Activated CD4-positive, alpha-beta T cell treated with anti-CD3 and anti-CD28 coated beads, Interleukin-2, amount 10 ng/mL, durations not matched to agents 7 days and 5 days (primary cell): ENCODE results near the gene XXYLT1. TPM values are rescaled to one million over a fixed set of nuclear protein-coding genes. Genes with fewer than 3 reads are reported as not detected.

ENCODE experiments used
- CTCF ChIA-PET: fragments of 350-600 bp; sonication (Branson Sonifier 250); formaldehyde crosslinking; loops from one replicate; lab custom pipeline; 2021; ENCODE audit warnings: antibody characterized with exemption; lab: Charles Lee
- POLR2A ChIA-PET: fragments of 350-600 bp; sonication (Branson Sonifier 250); formaldehyde crosslinking; loops from one replicate; lab custom pipeline; 2021; ENCODE audit warnings: antibody characterized with exemption; lab: Charles Lee
- DNase-seq: peaks from one replicate; pipeline ENCODE4 v3.0.0-alpha.2; 2020
- H3K27ac Mint-ChIP-seq: one replicate; pipeline ENCODE4 v1.8.0; 2021; ENCODE audit warnings: mild to moderate bottlenecking, moderate library complexity, mixed read lengths
- H3K27me3 Mint-ChIP-seq: one replicate; pipeline ENCODE4 v1.8.0; 2021; ENCODE audit warnings: mixed read lengths
- H3K36me3 Mint-ChIP-seq: one replicate; pipeline ENCODE4 v1.8.0; 2021; ENCODE audit warnings: low read depth, mixed read lengths
- H3K4me1 Mint-ChIP-seq: one replicate; pipeline ENCODE4 v1.8.0; 2021; ENCODE audit warnings: mixed read lengths
- H3K4me3 Mint-ChIP-seq: one replicate; pipeline ENCODE4 v1.8.0; 2021; ENCODE audit warnings: mild to moderate bottlenecking, moderate library complexity, mixed read lengths
- H3K9me3 Mint-ChIP-seq: one replicate; pipeline ENCODE4 v1.8.0; 2021; ENCODE audit warnings: mixed read lengths
- total RNA-seq, 2 experiments: library from RNA; stranded (reverse); gene quantifications; one replicate each; pipeline ENCODE4 v1.2.3, GENCODE V29; 2021

Gene XXYLT1
- total RNA-seq, 2 experiments from 2014 or later, result 7.7 to 7.8 TPM

DNA sequence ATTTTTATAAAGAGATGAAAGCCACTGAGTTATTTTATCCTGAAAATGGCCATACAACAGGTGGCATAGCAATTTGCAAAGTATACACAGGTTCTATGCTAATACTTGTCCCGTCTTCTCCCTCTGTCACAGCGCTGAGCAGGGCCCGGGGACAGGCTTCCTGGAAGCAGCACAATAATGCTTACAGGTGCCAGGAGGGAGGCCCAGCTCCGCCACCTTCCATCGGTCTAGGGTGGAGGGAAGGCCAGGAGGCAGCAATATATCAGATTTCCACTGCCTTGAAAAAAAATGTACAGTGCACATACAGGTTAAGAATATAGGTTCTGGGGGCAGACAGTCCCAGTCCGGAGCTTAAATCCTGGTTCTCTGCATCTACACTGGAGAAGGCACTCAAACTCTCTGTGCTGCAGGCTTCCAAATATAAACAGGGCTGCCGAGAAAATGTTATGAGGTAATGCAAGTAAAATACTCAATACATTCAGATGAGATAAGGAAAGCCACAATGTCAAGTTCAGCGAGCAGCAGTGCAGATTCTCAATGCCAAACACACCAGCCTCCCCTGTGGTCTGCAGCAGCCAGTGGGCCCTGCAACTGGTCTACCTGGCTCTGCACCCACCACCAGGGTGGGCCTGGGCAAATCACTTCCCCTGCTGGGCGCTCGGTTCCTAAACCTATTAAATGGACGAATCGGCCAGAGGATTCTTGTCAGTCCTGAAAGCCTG lies 189.6 kb downstream of the XXYLT1 start:
- ChIA-PET POLR2A (no interaction called here), CTCF (no interaction called here)
- no peak for DNase-seq
- no peak overlapping the region for H3K27ac Mint-ChIP-seq
- H3K4me3 Mint-ChIP-seq, result no peak overlapping the region
- H3K36me3 Mint-ChIP-seq, result no peaks in the 10 kb centered on the region
- H3K4me1 Mint-ChIP-seq, result peaks cover 1% of the 10 kb centered on the region
- no peaks in the 10 kb centered on the region for H3K27me3 Mint-ChIP-seq
- no peaks in the 10 kb centered on the region for H3K9me3 Mint-ChIP-seq

DNA sequence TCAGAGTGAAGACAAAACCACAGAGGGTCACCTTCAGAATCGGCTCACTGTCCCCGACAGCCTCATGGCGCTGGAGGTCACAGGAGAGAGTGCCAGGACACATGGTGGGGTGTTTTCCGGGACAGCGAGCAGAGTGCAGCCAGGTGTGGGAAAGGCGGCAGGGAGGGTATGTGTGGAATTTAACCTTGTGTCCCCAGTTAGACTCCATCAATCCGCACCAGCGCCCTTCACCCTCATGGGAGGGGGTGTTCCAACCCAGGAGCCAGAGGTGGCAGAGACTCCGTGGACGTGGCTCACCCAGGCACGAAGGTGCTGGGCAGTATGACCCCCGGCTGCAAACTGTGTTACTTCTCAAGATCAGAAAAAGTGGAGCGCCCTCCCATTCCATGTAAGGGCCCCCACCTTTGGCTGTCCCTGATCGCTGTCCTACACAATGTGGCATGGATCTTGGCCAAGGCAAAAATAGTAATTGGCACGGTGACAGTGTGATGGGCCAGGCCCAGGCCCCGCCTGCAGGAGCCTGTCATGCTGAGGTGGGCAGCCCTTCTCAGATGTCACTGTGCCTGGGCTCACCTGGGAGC lies 190.3 kb downstream of the XXYLT1 start:
- Mint-ChIP-seq H3K27me3 (no peaks in the 10 kb centered on the region), H3K36me3 (no peaks in the 10 kb centered on the region), H3K4me3 (no peak overlapping the region), H3K9me3 (no peaks in the 10 kb centered on the region), H3K4me1 (no peaks in the 10 kb centered on the region), H3K27ac (no peak overlapping the region)
- no peak for DNase-seq
- CTCF ChIA-PET, result no interaction called here
- POLR2A ChIA-PET, result no interaction called here

DNA sequence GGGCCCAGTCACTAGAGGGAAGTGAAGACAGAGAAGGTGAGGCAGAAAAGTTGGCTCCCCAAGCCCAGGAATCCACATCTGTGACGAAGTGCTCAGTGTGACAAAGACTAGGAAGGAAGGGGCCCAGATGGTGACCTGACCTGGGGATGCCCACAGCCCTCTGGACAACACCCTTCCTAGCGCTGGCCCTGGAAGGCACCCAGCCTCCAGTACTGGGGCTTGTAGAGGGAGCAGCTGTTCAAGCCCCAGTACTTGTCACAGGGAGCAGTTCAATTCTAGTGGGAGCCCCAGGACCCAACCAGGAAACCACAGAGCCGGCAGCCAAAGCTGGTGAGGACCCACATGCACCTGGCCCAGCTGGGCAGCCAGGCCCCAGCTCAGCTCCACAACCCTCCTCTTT lies 190.8 kb downstream of the XXYLT1 start:
- CTCF ChIA-PET, result no interaction called here
- Mint-ChIP-seq H3K27me3 (no peaks in the 10 kb centered on the region), H3K27ac (no peak overlapping the region), H3K4me3 (no peak overlapping the region), H3K4me1 (no peaks in the 10 kb centered on the region), H3K9me3 (no peaks in the 10 kb centered on the region), H3K36me3 (no peaks in the 10 kb centered on the region)
- POLR2A ChIA-PET, result no interaction called here
- DNase-seq, result no peak

DNA sequence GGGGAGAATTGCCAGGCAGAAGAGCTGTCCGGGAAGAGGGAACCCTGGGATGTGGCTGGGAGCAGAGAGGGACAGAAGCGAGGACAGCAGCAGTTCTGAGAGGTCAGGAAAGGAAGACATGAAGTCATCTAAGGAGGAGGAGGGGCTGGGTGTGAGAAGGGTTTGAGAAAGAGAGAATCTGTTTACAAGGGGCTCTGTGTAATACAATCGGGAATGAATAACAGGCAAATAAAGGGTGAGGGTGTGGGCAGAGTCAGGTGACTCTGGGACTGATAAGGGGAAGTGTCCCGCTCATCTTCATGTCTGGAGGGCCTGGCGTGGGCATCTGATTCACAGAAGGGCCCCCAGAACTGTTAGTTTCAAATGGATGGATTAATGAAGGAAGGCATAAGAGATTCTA lies 191.3 kb downstream of the XXYLT1 start:
- CTCF ChIA-PET, result no interaction called here
- H3K9me3 Mint-ChIP-seq, result no peaks in the 10 kb centered on the region
- POLR2A ChIA-PET, result interaction anchor here (0.6 kb wide), 1 partner anchor 1046 kb away, joined by 12 read pairs; no protein-coding TSS in a partner anchor
- no peaks in the 10 kb centered on the region for H3K4me1 Mint-ChIP-seq
- H3K27me3 Mint-ChIP-seq, result no peaks in the 10 kb centered on the region
- peak overlapping the region; percentile 19 for H3K27ac Mint-ChIP-seq
- no peak overlapping the region for H3K4me3 Mint-ChIP-seq
- H3K36me3 Mint-ChIP-seq, result no peaks in the 10 kb centered on the region
- DNase-seq, result no peak

DNA sequence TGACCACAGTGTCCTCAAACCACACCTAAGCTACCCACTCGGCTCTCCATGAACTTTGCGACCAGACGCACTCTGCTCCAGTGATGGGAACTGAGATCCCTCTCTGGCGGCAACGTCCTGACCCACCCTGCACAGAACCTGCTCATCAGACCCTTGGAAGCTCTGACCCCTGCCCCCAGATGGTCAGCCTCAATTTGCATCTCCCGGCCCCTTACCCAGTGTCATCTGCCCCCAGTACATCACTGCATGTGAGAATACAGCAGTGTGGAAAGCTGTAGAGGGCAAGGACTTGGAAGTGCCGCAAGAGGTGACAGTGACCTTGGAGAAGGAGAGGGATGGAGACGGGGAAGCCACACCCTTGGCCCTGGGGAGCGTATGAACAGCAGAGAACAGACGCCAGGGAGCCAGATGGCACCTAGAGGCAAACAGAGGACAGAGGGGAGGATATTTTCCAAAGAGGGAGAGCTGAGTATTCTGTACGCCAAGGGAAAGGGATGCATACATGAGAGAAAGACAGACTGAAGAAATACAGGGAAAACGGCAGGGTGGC lies 192.0 kb downstream of the XXYLT1 start:
- H3K4me3 Mint-ChIP-seq, result no peak overlapping the region
- no peaks in the 10 kb centered on the region for H3K36me3 Mint-ChIP-seq
- H3K9me3 Mint-ChIP-seq, result no peaks in the 10 kb centered on the region
- H3K27ac Mint-ChIP-seq, result no peak overlapping the region
- no peaks in the 10 kb centered on the region for H3K4me1 Mint-ChIP-seq
- DNase-seq, result no peak
- ChIA-PET POLR2A (interaction anchor here (0.6 kb wide), 1 partner anchor 1045 kb away, joined by 12 read pairs; no protein-coding TSS in a partner anchor), CTCF (no interaction called here)
- H3K27me3 Mint-ChIP-seq, result no peaks in the 10 kb centered on the region

DNA sequence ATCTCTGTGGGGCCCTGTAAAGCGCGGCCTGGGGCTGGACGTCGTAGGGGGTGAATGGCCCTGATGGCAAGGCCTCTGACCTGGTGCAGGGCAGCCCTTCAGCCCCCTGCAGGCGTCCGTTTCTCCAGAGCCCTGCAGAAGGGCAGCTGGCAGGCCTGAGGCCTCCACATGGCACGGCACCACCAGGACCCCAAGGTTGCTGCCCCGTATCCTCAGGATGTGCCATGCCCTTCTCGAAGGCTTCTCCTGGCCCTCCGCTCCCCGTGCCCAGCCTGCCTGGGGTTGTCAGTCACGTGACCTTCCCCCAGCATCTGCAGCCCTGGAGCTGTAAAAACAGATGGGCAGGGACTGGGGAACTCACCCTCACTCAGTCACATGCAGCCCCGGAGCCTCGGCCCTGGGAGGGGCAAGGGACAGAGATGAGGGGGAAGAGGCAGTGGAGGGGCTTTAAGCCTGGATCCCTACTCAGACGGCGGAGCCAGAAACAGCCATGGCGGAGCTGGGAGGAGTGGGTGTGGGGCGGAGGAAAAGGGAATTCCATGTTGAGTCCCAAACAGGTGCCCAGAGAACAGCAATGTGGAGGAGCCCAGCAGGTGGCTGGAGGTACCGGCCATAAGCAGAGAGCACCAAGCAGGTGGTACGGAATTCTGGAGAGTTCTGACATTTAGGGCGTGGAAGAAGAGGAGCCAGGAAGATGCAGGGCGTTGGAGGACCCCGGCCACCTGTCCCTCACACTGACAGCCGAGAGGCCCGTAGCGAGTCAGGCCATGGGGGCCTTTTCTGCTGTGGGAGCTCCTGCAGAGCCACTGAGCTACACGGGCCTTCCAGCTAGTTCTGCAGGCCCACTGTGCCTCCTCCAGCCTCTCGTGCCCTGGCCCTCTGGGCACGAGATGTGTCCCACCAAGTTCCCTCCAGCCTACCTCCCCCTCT lies 193.1 kb downstream of the XXYLT1 start:
- Mint-ChIP-seq H3K36me3 (no peaks in the 10 kb centered on the region), H3K9me3 (no peaks in the 10 kb centered on the region), H3K4me3 (no peak overlapping the region), H3K27me3 (no peaks in the 10 kb centered on the region), H3K27ac (no peak overlapping the region), H3K4me1 (no peaks in the 10 kb centered on the region)
- ChIA-PET POLR2A (no interaction called here), CTCF (no interaction called here)
- no peak for DNase-seq

DNA sequence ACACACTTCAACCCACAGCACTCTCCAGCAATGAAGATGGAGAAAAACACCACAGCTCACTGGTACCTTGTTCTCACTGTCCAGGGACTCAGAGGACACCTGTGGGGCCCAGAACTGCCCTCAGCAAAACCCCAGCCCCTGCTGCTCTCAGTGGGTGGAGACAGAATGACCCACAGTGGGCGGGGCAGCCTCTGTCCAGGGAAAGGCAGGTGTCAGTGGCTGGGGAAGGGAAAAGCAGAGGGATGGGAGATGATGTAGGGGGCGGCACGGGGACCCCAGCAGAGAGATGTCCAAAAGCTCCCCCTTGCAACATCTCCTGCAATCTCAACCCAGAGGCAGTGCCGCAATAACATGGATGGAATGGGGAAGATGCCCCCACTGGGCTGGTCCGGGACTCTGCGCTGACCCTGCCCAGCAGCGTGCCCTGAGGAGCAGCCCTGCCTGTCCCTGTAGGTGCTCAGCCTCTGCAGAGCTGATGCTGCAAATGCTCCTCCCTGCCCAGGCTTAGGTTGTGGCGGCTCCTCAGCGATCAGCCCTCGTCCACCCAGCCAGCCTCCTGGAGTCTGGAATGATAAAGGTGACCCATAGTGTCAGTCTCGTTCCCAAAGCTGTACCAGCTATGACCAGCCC lies 193.9 kb downstream of the XXYLT1 start:
- DNase-seq, result no peak
- ChIA-PET POLR2A (no interaction called here), CTCF (interaction anchor here (0.7 kb wide), 1 partner anchor 56 kb away, joined by 3 read pairs; no protein-coding TSS in a partner anchor)
- Mint-ChIP-seq H3K4me1 (no peaks in the 10 kb centered on the region), H3K27me3 (no peaks in the 10 kb centered on the region), H3K4me3 (no peak overlapping the region), H3K9me3 (no peaks in the 10 kb centered on the region), H3K36me3 (no peaks in the 10 kb centered on the region), H3K27ac (no peak overlapping the region)

DNA sequence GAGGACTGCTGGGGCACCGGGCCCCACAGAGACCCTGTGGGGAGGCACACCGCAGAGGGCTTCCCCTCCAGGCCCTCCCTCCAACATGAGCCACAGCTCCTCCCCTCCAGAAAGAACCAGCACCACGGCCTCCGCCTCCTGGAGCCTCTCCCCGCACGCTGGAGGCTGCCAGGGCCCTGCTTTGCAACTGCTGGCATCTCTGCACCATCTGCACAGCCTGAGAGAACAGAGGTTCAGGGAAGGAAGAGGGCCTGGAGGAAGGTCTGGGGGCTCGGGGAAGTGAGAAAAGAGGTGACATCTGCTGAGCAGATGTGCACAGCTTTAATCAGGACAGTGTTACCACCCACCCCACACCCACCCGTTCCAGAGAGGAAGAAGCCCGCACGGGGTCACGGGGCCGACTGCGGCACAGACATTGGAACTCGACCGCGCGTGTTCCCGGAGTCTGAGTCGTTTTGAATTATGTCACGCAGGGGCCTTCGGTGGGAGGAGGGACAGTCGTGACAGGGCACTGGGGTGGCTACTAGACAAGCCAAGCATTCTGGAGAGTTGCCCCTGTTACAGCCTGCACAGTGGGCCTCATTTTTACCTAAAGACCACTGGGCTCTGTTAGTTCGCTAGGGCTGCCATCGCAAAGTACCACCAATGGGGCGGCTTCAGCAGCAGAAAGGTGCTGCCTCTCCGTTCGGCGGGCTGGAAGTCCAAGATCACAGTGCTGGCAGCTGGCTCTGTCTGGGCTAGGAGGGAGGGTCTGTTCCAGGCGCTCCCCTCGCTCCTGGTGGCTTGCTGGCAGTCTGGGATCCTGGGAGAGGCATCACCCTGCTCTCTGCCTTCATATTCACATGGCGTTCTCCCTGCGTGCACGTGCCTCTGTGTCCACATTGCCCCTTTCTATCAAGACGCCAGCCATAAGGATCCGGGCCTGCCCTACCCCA lies 194.8 kb downstream of the XXYLT1 start:
- no peaks in the 10 kb centered on the region for H3K27me3 Mint-ChIP-seq
- no peaks in the 10 kb centered on the region for H3K9me3 Mint-ChIP-seq
- CTCF ChIA-PET, result interaction anchor here (0.7 kb wide), 1 partner anchor 57 kb away, joined by 3 read pairs; no protein-coding TSS in a partner anchor
- no peaks in the 10 kb centered on the region for H3K36me3 Mint-ChIP-seq
- POLR2A ChIA-PET, result no interaction called here
- H3K4me1 Mint-ChIP-seq, result no peaks in the 10 kb centered on the region
- no peak for DNase-seq
- H3K27ac Mint-ChIP-seq, result no peak overlapping the region
- no peak overlapping the region for H3K4me3 Mint-ChIP-seq

DNA sequence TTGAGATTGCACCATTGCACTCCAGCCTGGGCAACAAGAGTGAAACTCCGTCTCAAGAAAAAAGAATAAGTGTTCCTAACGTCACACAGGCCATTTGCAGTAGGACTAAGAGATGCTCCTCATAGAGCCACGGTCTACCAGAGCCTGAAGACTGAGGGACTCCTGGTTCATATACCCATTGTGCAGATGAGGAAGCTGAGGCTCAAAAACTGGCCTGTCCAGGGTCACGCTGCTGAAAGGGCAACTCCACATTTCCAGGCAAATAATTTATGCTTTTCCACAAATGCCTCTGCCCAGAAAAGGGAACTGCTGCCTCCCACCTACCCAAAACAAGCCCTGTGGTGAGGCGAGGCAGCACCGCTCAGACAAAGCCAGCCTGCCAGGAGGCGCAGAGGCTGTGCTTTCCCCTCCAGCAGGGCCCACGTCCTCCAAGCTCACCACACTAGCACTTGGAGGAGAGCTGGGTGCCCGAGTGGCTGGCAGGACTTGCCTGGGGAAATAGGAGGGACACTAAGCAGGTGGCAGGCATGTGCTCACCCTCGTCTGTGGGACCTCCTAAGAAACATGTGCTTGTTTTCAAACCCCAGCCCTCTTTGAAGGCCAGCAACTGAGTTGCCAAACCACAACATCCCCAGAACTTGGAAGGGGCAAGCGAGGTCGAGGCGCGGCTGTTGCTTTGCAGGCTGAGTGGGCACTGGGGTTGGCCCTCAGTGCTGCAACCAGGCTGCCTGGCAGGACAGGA lies 195.6 kb downstream of the XXYLT1 start:
- Mint-ChIP-seq H3K4me3 (no peak overlapping the region), H3K4me1 (no peaks in the 10 kb centered on the region), H3K27ac (no peak overlapping the region), H3K27me3 (no peaks in the 10 kb centered on the region), H3K36me3 (no peaks in the 10 kb centered on the region), H3K9me3 (no peaks in the 10 kb centered on the region)
- DNase-seq, result no peak
- ChIA-PET CTCF (interaction anchor here (0.7 to 1.6 kb wide), 2 partner anchors 12 to 628 kb away, joined by 3 to 4 read pairs; no protein-coding TSS in a partner anchor), POLR2A (no interaction called here)

DNA sequence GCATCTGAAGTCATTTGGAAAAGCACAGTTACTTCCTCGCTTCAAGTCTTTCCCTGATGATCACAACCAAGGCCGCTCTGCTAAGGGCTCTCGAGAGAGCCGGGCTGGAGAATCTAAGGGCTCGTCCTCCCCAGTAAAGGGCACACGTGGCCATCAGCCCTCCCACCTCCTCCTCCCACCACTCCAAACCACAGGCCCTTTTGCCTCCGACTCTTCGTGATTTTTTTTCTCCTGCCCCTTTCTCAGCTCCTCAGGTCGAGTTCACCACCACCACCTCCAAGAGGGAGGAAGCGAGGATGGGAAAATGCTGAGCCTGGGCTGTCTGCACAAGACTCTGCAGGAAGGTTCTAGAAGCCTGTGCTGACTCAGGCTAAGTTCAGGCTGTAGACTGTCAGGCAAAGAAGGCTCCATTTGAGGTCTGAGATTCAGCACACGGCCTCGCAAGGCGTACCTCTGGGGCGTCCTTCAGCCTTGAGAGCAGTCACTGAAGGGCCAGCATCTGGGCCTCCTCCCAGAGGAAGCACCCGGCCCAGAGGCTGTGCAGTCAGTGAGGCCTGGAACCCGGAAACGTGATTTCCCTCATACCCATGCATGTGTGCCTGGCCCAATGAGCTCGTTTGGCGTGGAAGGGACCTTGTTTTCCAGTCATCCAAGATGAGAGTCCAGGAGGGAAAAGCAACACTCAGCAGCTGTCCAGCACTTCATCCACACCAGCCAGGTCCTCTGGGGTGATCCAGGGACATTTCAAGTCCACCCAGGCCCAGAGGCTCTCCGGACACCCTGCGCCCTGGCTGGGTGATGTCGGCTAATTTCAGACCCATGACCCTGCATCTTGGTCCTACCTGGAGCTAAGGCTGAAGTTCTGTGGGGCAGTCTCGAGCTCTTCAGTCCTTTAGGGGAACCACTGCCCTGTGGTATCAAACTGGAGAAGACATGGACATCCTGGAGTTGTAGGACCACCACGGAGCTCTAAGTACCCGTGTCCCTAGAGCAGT lies 196.8 kb downstream of the XXYLT1 start:
- no peaks in the 10 kb centered on the region for H3K9me3 Mint-ChIP-seq
- no peak overlapping the region for H3K4me3 Mint-ChIP-seq
- no peak overlapping the region for H3K27ac Mint-ChIP-seq
- no peaks in the 10 kb centered on the region for H3K27me3 Mint-ChIP-seq
- DNase-seq, result no peak
- ChIA-PET CTCF (interaction anchor here (0.5 to 1.6 kb wide), 3 partner anchors 11 to 479 kb away, joined by 4 to 5 read pairs (median 5); no protein-coding TSS in a partner anchor), POLR2A (no interaction called here)
- no peaks in the 10 kb centered on the region for H3K4me1 Mint-ChIP-seq
- H3K36me3 Mint-ChIP-seq, result no peaks in the 10 kb centered on the region
